Stomach smooth muscle (tissue), 2 donors: Measurements from ENCODE around the gene SLC7A7.
"Not testable (repeated sequence)": the region's sequence is repeated elsewhere in the genome, so short reads cannot be mapped to it uniquely, and the experiment has no call there.

Experiments used
- H3K27ac ChIP-seq: one replicate; pipeline ENCODE4 v1.7.0; 2013; ENCODE audit warnings: mild to moderate bottlenecking, low read length, inconsistent platforms
- H3K27me3 ChIP-seq, 2 donors: one replicate each; pipeline ENCODE4 v1.7.0; 2013; ENCODE audit warnings: low read length in 2 of 2; ENCODE audit not compliant: insufficient read depth in 2 of 2, control insufficient read depth in 1 of 2
- H3K36me3 ChIP-seq, 2 donors: one replicate each; pipeline ENCODE4 v1.7.0; 2013; ENCODE audit warnings: low read length in 2 of 2; ENCODE audit not compliant: control insufficient read depth in 2 of 2, insufficient read depth in 2 of 2
- H3K4me1 ChIP-seq: one replicate; pipeline ENCODE4 v1.7.0; 2013; ENCODE audit warnings: low read length; ENCODE audit not compliant: control insufficient read depth, insufficient read depth
- H3K4me3 ChIP-seq, 2 donors: one replicate each; pipeline ENCODE4 v1.7.0; 2013; ENCODE audit warnings: low read length in 2 of 2
- H3K9ac ChIP-seq, 2 donors: one replicate each; pipeline ENCODE4 v1.7.0; 2013; ENCODE audit warnings: low read length in 2 of 2, mild to moderate bottlenecking in 1 of 2
- H3K9me3 ChIP-seq, 2 donors: one replicate each; pipeline ENCODE4 v1.7.0; 2013; ENCODE audit warnings: low read length in 2 of 2; ENCODE audit not compliant: control insufficient read depth in 2 of 2
- donor health status: healthy.
- donor health status: Pancreatic carcinoma.

SLC7A7 gene

DNA sequence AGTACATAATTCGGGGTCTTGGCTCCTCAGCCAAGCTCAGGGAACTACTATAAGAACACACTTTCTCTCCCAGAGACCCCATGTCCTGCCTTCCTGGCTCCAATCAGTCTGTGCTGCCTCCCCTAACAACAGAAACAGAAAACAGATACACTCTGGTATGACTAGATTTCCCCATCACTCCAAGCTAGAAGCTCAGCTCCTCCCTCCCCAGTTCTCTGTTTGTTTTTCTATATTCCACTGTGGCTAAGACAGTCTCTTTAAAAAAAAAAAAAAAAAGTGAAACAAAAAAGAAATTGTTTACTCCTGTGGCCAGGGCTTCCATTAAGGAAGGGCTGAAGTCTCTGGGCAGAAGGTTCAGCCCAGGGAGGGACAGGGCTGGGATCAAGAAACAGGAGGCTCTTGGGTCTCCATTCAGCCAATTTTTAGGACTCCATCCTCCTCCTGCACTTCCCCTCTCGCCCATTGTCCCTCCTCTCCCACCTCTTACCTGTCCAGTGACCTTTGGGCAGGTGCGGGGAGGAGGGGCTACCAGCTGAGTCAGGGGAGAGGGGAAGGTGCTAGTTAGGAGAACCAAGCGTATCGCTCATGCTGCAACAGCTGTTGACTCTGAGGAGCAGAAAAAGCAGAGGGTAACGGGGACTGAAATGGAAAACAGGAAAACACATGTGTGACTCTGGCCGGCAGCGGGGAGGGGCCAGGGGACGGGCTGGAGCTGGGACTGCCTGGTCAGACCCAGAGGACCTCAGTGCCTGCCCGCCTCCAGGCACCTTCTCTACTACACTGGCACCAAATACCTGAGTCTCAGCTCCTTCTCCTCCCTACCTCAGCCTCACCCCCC is 4.1 kb upstream of the SLC7A7 start:
- Histone ChIP-seq H3K27ac (peak overlapping the region; percentile 70), H3K36me3 (no peaks in the 10 kb centered on the region), H3K4me3 (peak overlapping the region in 1 of 2 donors; percentile 66), H3K27me3 (no peaks in the 10 kb centered on the region), H3K9me3 (no peaks in the 10 kb centered on the region), H3K9ac (peak overlapping the region; percentile 33 to 62), H3K4me1 (peaks cover 37% of the 10 kb centered on the region)

DNA sequence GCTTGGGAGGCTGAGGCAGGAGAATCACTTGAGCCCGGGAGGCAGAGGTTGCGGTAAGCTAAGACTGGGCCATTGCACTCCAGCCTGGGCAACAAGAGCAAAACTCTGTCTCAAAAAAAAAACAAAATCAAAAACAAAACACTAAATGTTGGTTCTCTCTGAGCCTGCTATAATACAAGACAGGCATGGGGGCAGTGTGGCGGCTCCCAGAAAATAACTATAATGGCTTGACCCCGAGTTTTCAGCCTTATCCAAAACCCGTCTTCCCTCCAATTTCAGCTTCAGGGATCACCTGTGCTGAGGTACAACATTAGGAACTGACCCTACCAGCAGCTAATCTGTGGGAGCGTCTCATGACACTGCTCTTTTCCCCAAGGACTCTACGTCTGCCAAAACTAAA is 862 bp downstream of the SLC7A7 start:
- Histone ChIP-seq H3K4me3 (no peak overlapping the region), H3K9ac (no peak overlapping the region), H3K9me3 (no peaks in the 10 kb centered on the region), H3K4me1 (peaks cover 17% of the 10 kb centered on the region), H3K27ac (no peak overlapping the region), H3K36me3 (no peaks in the 10 kb centered on the region), H3K27me3 (no peaks in the 10 kb centered on the region)

- no peaks in the 10 kb centered on the region for H3K27me3 ChIP-seq
- no peaks in the 10 kb centered on the region for H3K36me3 ChIP-seq
- H3K9ac ChIP-seq = no peak overlapping the region
- no peaks in the 10 kb centered on the region for H3K9me3 ChIP-seq
- peaks cover 8% of the 10 kb centered on the region for H3K4me1 ChIP-seq
- H3K4me3 ChIP-seq = no peak overlapping the region
- H3K27ac ChIP-seq = no peak overlapping the region
Observed at GRCh38 chr14:22813145-22813544, 2.1 kb downstream of the SLC7A7 start.

DNA sequence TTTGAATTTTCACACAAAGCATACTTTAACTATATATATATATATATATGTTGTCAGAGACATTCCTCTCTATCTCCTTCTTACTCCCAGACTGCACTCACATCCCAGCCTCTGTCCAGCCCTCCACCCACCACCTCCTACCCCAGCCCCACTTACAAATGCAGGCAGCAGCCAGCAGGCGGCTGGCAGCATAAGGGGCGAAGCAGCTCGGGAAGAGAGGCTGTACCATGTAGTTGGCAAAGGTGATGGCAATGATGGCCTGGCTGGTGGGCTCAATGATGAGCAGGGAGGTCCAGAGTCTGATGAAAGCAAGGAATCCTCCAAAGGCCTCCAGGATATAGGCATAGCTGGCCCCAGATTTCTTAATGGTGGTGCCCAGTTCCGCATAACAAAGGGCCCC is 2.5 kb downstream of the SLC7A7 start:
- H3K27me3 ChIP-seq = no peaks in the 10 kb centered on the region
- H3K27ac ChIP-seq = no peak overlapping the region
- H3K9me3 ChIP-seq = no peaks in the 10 kb centered on the region
- no peaks in the 10 kb centered on the region for H3K36me3 ChIP-seq
- peaks cover 6% of the 10 kb centered on the region for H3K4me1 ChIP-seq
- H3K4me3 ChIP-seq = no peak overlapping the region
- no peak overlapping the region for H3K9ac ChIP-seq

DNA sequence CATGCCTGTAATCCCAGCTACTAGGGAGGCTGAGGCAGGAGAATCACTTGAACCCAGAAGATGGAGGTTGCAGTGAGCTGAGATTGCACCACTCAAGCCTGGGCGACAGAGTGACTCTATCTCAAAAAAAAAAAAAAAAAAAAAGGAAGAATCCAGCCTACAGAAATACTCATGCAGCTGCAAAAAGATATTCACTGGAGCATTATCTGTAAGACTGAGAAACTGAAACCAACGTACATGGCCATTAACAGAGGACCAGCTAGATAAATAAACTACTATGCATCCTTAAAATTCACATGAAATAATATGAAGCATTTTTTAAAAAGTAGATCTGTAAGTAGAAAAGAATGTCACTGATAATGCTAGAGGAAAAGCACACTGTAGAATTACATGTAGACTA is 3.5 kb downstream of the SLC7A7 start:
- Histone ChIP-seq H3K36me3 (no peaks in the 10 kb centered on the region), H3K27me3 (no peaks in the 10 kb centered on the region), H3K4me1 (peaks cover 6% of the 10 kb centered on the region), H3K9me3 (no peaks in the 10 kb centered on the region), H3K9ac (no peak overlapping the region), H3K27ac (no peak overlapping the region), H3K4me3 (no peak overlapping the region)

- Histone ChIP-seq H3K4me1 (no peaks in the 10 kb centered on the region), H3K27me3 (no peaks in the 10 kb centered on the region), H3K9me3 (no peaks in the 10 kb centered on the region), H3K9ac (no peak overlapping the region), H3K36me3 (no peaks in the 10 kb centered on the region), H3K27ac (no peak overlapping the region), H3K4me3 (no peak overlapping the region)
Observed at GRCh38 chr14:22808388-22809209, 6.6 kb downstream of the SLC7A7 start.

- H3K9ac ChIP-seq = no peak overlapping the region
- no peaks in the 10 kb centered on the region for H3K36me3 ChIP-seq
- H3K4me3 ChIP-seq = no peak overlapping the region
- no peak overlapping the region for H3K27ac ChIP-seq
- H3K4me1 ChIP-seq = no peaks in the 10 kb centered on the region
- no peaks in the 10 kb centered on the region for H3K9me3 ChIP-seq
- H3K27me3 ChIP-seq = no peaks in the 10 kb centered on the region
Observed at GRCh38 chr14:22807432-22808087, 7.7 kb downstream of the SLC7A7 start.

DNA sequence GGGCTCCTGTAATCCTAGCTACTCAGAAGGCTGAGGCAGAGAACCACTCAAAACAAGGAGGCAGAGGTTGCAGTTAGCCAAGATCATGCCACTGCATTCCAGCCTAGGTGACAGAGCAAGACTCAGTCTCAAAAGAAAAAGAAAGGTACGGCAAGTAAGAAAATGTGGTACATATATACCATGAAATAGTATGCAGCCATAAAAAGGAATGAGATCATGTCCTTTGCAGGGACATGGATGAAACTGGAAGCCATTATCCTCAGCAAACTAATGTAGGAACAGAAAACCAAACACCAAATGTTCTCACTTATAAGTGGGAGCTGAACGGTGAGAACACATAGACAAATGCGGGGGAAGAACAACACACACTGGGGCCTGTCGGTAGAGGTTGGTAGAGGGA is 10.0 kb downstream of the SLC7A7 start:
- H3K4me1 ChIP-seq, H3K27me3 ChIP-seq, H3K4me3 ChIP-seq, H3K9ac ChIP-seq, H3K9me3 ChIP-seq, H3K36me3 ChIP-seq, H3K27ac ChIP-seq: not testable (repeated sequence)

- Histone ChIP-seq H3K27ac (no peak overlapping the region), H3K9ac (no peak overlapping the region), H3K4me1 (no peaks in the 10 kb centered on the region), H3K27me3 (no peaks in the 10 kb centered on the region), H3K9me3 (no peaks in the 10 kb centered on the region), H3K36me3 (no peaks in the 10 kb centered on the region), H3K4me3 (no peak overlapping the region)
Observed at GRCh38 chr14:22803687-22803974, 11.6 kb downstream of the SLC7A7 start.

GRCh38 chr14:22802860-22803686 is 12.2 kb downstream of the SLC7A7 start:
- H3K4me3 ChIP-seq = no peak overlapping the region
- H3K27ac ChIP-seq = no peak overlapping the region
- no peak overlapping the region for H3K9ac ChIP-seq
- H3K4me1 ChIP-seq = no peaks in the 10 kb centered on the region
- H3K36me3 ChIP-seq = no peaks in the 10 kb centered on the region
- no peaks in the 10 kb centered on the region for H3K27me3 ChIP-seq
- H3K9me3 ChIP-seq = no peaks in the 10 kb centered on the region
